ENCODE results near the gene PCGF2. TPM values are rescaled to one million over a fixed set of nuclear protein-coding genes. Genes with fewer than 3 reads are reported as not detected.

The PCGF2 gene
- total and polyA plus RNA-seq, 9 of the 15 experiments (the other 6 are each of a cell fraction or from before 2014, with no cell fraction given), result 1.3 to 33.4 (median 7.0) TPM

DNA sequence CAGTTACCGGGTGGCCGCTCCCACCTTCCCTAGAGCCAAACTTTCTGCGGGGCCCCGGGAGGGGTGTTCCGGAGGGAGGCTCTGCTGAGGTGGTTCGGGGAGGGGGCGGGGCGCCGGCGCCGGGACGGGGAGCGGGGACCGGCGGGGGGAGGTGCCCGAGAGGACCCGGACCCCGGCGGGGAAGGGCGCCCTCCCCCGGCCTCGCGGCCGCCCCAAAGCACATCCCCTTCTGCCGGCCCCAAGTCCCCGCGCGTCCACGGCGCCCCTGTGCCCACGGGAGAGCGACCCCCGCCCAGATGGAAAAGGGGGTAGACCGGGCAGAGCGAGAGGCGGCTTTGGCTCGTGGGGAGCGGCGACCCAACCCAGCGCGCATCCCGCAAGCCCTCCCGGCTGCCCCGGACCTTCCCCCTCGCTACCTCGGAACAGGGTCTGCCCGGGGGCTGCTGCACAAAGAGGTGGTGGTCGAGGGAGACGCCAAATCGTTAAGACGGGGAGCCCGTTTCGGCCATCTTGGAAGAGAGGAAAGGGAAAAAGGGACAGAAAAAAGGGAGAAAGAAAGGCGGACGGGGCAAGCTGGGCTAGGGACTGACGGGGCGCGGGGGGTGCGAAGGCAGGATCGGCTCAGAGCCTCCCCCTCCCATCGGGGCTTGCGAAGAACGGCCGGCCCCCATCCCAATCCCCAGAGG lies 530 bp downstream of the PCGF2 start (continued):
- TF ChIP-seq, protein P1, sequence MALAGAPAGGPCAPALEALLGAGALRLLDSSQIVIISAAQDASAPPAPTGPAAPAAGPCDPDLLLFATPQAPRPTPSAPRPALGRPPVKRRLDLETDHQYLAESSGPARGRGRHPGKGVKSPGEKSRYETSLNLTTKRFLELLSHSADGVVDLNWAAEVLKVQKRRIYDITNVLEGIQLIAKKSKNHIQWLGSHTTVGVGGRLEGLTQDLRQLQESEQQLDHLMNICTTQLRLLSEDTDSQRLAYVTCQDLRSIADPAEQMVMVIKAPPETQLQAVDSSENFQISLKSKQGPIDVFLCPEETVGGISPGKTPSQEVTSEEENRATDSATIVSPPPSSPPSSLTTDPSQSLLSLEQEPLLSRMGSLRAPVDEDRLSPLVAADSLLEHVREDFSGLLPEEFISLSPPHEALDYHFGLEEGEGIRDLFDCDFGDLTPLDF (CRISPR knock-in tag; IDR thresholded peaks at IDR 0.05), result no peak
- TF ChIP-seq, protein P2, sequence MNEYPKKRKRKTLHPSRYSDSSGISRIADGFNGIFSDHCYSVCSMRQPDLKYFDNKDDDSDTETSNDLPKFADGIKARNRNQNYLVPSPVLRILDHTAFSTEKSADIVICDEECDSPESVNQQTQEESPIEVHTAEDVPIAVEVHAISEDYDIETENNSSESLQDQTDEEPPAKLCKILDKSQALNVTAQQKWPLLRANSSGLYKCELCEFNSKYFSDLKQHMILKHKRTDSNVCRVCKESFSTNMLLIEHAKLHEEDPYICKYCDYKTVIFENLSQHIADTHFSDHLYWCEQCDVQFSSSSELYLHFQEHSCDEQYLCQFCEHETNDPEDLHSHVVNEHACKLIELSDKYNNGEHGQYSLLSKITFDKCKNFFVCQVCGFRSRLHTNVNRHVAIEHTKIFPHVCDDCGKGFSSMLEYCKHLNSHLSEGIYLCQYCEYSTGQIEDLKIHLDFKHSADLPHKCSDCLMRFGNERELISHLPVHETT (CRISPR knock-in tag; conservative IDR thresholded peaks at IDR 0.05 in 1 of 2, IDR thresholded peaks at IDR 0.05 in 1 of 2), result 0 out of 4 replicates have a peak, but pooled peaks of 1 of the 2 experiments have one; percentile 24
- TF ChIP-seq OTX1 (CRISPR knock-in tag; IDR thresholded peaks at IDR 0.05) (peak; percentile 31; the same call in 1 of the 2 replicates), ELF4 (CRISPR knock-in tag; IDR thresholded peaks at IDR 0.05) (0 out of 2 replicates have a peak, but pooled peaks have one; percentile 23), LARP7 (IDR thresholded peaks at IDR 0.05) (0 out of 2 replicates have a peak, but pooled peaks have one; percentile 37), FOXA3 (CRISPR knock-in tag; conservative IDR thresholded peaks at IDR 0.05 in 1 of 2, IDR thresholded peaks at IDR 0.05 in 1 of 2) (no peak)

All from K562 (cell line).